ENCODE data around the gene SLC9A3.

Gene SLC9A3

DNA sequence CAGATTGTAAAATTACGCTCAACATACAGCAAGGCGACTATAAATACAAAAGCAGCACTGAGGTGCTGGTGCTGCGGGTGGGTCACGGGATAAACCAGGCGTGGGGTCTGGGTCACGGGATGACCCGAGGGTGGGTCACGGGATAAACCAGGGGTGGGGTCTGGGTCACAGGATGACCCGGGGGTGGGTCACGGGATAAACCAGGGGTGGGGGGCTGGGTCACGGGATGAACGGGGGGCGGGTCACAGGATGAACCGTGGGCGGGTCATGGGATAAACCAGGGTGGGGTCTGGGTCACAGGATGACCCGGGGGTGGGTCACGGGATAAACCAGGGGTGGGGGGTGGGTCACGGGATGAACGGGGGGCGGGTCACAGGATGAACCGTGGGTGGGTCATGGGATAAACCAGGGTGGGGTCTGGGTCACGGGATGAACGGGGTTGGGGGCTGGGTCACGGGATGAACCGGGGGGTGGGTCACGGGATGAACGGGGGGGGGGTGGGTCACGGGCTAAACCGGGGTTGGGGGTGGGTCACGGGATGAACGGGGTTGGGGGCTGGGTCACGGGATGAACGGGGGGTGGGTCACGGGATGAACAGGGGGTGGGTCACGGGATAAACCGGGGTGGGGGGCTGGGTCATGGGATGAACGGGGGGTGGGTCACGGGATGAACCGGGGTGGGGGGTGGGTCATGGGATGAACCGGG is 30.2 kb upstream of the SLC9A3 start:
- no peak for DNase-seq

DNA sequence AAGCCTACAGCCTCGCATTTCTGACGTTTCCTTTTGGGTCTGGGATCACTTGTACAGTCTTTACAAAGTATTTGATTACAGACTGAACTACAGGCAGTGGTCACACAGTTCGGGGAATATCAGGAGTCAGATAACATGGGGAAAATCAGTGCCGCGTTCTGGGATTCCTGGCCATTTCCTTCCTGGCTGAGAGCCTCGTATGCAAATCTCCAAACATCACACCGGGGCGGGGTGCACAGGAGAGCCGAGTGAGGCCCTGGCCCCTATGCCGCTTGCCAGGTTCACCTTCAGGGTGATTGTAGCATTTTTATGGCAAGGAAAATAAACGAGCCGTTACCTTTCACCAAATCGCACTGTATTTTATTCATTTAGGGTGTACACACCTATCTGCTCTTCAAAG is 29.6 kb upstream of the SLC9A3 start:
- DNase-seq: no peak

DNA sequence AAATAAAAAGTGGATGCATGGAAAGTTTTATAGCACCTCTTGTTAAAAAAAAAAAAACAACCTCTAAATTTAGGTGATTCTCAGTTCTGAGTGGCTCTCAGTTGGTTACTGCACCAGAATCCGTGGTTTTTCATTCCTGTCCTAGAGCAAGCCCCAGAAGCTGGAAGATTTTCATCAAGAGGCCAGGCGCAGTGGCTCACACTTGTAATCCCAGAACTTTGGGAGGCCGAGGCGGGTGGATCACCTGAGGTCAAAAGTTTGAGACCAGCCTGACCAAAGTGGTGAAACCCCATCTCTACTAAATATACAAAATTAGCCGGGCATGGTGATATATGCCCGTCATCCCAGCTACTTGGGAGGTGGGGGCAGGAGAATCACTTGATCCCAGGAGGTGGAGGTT is 27.2 kb upstream of the SLC9A3 start:
- no peak for DNase-seq

DNA sequence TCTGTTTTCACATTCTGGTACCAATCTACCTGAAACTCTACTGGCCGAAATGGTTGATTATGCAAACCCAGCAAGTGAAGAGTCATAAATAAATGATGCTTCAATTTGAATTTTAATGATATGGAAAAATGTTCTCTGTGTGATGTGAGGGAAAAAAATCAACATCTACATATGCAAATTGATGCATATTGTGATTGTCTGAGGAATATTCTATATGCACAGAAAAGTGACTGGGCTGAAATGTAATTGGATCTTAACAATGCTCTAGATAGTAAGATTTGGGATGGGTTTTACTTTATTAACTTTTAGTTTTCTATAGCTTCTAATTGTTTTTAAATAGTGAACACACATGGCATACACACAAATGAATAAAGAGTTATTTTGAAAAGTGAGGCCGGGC is 25.0 kb upstream of the SLC9A3 start:
- DNase-seq: no peak

DNA sequence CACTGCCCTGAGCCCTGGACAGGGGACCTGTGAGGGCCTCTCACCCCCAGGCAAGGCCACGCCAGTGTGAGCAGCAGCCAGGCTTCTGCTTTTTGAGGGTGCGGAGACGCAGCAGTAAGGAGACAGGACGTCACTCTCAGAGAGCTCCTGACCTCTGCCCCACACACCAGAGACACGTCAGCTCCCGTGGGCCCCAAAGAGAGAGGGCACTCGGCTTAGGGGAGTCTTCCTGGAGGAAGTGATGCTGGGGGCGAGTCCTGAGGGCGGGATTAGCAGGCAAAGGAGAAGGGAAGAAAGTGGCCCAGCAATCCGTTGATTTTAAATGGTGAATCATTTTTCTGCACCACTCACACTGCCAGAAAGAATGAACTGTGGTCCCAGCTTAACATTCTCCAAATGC is 24.0 kb upstream of the SLC9A3 start:
- DNase-seq: no peak

DNA sequence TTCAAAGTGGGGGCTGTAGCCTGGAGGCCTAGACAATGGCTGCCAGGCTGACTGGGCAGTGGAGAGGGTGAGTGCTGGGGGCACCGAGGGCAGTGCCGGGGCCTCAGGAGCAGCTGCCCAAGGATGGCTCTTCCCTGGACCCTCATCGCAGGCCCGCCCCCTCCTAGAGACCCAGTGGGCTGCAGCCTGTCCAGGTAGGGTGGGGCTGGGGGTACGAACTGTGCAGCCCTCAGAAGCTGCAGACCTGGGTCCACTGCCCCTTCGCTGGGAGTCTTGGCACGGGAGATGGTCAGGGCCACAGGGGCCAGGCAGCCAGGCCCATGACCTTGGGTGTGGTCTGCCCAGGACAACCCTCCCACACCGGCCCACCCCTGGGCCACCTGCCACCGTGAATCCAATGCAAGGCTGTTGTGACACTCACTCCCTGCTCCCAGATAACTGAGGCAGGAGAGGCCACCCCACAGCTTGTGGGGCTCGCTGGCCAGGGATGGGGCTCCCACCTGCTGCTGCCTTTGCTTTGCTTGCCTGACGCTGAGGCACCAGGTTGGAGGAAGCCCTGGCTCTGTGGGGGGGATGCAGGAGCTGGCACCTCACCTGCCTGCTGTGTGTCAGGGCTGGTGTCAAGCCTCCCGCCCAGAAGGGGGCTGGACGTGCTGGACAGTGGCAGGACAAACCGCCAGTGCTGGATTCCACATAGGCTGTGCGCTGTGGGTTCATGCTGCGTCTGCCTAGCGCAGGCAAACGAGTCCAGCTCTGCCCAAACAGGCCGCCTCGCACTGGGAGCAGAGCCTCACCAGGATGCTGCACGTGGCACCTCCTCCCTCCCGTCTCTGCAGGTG is 23.1 kb upstream of the SLC9A3 start:
- no peak for DNase-seq

DNA sequence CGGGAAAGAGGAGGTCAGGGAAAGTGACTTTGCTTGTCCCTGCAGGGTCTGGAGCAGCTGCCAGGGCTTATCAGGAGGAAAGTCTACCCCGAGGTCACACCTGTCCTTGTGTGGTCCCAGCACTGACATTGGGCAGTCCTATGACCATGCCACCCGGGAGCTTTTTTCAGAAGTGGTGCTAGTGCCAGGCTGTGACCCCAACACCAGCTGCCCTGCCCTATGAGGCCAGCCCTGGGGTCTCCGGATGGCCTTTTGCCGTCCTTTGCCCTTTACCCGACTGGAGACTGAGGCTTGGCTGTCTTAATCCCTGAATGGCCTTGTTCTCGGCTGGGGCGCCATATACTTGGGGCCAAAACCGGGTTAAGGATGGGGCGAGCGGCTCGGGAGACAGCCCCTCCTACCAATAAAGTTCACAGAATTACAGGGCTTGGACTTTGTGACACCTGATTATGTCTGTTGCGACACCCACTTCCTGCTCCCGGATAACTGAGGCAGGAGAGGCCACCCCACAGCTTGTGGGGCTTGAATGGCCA is 22.2 kb upstream of the SLC9A3 start:
- DNase-seq: no peak

DNA sequence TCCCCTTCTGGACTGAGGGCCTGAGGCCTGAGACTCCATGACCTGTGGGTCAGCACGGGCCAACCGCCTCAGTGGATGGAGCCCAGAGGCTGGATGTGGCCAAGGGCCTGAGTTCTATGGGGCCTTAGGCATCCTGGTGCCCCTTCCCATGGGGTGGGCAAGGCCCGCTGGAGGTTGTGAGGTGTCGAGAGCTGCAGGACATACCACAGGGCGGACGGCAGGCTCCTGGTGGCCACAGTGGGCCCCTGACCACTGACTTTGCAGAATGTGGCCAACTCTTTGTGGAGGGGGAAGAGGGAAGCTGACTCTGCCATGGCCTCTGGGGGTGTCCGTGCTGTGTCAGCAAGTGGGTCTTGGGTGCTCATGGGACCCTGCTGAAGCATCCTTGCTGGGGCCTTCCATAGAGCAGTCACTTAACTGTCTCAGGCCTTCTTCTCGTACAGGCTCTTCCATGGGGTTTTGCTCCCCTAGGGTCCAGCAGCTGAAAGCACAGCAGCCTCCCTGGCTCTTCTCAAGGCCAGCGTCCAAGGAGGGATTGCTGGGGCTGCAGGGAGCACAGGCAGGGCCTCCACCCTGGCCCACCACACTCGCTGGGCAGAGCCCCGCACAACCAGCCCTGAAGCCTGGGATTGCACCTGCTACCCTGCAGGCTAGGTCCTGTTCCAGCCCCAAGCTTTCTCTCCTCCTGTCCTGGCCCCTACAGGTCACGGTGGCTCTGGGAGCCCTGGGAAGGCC is 21.6 kb upstream of the SLC9A3 start:
- no peak for DNase-seq

DNA sequence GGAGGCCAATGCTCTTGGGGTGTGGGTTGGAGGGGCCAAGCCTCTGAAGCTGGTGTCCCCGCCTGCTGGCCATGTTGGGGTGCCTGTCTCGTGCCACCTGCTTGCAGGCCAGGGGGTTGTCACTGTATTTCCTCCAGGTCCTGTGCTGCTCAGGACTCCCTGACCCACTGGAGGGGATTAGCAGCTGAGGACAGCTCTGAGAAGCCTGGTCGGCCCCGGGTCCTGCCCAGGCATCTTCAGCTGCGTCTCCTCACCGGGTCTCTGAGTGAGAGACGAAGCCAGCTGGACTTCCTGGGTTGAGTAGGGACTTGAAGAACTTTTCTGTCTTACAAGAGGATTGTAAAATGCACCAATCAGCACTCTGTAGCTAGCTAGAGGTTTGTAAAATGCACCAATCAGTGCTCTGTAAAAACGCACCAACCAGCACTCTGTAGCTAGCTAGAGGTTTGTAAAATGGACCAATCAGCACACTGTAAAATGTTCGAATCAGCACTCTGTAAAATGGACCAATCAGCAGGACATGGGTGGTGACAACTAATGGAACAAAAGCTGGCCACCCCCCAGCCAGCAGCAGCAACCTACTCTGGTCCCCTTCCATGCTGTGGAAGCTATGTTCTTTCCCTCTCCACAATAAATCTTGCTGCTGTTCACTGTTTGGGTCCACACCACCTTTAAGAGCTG is 20.6 kb upstream of the SLC9A3 start:
- no peak for DNase-seq

DNA sequence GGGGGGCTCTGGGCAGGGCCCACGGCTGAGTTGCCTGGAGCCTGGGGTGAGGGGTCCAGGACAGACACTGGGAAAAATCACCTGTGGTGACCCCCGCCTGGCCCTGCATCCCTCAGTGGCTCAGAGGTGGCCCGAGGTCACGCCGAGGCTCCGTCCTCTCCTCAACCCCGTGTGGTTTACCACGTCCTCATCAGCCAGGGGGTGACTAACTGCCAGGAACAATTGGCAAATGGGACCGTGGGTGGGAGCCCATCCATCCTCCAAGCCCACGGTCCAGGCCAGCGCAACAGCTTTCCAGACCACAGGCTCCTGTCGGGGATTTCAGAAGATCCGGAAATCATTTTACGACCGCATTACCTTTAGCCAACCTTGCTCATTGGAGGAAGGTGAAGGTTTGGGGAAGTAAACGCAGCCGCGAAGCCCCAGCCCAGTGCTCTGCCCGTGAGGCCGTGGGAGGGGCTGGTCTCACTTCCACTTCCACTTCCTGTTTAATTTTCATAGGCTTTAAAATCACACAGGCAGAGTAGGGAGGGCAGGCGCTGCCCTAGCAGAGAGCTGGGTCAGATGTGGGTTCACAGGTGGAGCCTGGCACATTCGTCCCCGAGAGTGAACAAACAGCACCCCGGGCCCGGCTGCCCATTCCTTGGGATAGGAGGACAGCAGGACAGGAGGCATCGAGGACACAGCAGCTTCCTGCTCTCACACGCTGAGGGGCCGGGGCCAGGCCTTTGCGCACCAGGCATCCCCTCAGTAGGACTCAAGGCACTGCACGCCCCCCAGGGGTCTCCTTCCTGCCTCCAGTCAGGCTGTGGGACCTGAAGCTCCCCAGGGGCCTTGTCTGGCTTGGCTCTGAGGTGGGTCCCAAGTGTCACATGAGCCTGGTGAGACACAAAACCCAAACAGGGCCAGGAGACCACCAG is 19.8 kb upstream of the SLC9A3 start:
- DNase-seq: no peak

DNA sequence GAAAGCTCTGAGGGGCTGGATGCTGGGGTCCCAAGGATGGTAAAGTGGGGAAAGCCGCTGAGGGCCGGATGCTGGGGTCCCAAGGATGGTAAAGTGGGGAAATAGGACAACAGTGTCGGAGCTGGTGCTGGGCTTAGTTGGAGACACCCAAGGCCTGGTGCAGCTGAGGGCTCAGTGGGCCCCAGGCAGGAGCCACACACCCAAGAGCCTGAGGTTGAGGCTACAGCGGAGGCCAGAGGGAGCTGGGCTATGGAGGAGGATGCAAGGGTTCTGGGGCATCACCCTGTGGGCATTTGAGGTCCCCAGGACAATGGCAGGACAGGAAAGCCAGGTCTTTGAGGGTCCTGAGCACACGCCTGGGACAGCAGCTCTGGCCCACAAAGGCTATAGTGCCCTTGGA is 19.1 kb upstream of the SLC9A3 start:
- DNase-seq: no peak

DNA sequence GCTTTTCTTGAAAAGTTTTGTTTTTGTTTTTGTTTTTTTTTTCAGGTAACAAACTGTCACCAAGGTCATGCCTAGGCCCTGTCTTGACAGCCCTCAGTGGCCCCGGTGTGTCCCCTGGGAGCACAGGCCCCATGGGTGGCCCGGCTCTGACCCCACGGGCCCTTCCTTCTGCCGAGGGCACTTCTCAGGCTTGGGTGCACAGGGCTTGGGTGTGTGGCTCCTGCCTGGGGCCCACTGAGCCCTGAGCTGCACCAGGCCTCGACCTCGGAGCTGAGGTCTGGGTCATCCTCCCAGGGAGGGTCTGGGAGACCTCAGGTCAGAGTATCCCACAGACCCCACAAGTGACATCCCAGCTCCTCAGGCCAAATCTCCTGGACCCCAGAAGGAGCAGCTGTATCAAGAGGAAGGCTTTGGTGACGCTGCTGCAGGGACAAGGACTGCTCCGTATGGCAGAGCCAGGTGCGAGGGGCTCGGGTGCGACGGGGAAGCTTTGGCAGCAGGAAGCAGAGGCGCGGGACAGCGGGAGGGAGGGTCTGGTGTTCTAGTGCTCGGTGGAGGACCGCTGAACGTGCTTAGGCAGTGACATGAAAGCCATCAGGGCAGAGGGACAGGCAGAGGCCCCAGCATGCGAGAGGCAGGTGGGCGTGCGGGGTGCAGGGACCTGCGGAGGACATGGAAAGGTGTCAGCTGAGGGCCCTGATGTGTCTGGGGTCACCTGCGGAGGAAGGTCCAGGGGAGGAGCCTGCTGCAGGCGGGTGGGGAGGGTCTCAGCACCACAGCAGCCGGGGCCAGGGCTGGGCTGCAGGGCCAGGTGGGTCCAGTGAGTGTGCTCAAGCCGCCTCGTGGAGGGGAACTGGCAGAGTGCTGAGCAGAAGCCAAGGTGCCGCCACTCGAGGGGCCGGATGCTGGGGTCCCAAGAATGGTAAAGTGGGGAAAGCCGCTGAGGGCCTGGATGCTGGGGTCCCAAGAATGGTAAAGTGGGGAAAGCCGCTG is 18.4 kb upstream of the SLC9A3 start:
- DNase-seq: no peak

DNA sequence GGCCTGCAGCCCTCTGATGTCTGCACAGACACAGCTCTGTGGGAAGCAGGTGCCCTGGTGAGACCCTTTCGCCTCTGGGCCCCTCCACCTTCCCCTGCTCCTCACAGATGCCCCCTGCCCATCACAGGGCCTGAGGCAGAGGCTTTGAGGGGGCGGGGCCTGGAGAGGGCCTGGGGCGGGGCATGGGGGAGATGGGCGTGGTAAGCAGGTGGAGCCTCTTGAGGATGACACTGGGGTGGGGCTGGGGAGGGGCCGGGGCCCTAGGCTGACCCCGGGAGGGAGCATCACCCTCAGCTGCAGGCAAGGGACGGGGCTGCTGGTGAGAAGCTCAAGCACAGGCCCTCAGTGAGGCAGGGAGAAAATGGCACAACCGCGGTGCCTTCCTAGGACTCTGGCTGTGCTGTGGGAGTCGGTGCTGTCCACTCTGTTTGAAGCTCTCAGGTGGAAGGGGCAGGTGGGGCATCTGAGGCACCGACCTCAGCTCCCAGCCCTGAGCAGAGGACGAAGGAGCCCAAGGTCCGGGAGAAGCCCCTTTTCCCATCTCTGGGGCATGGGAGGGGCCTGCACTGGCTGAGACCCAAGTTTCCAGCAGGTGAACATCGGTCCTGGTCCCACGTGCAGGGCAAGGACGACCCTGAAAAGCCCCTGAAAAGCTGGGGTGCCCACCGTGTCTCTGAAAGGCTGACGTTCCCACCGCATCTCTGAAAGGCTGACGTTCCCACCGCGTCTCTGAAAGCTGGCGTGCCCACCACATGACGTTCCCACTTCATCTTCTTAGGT is 17.5 kb upstream of the SLC9A3 start:
- no peak for DNase-seq

DNA sequence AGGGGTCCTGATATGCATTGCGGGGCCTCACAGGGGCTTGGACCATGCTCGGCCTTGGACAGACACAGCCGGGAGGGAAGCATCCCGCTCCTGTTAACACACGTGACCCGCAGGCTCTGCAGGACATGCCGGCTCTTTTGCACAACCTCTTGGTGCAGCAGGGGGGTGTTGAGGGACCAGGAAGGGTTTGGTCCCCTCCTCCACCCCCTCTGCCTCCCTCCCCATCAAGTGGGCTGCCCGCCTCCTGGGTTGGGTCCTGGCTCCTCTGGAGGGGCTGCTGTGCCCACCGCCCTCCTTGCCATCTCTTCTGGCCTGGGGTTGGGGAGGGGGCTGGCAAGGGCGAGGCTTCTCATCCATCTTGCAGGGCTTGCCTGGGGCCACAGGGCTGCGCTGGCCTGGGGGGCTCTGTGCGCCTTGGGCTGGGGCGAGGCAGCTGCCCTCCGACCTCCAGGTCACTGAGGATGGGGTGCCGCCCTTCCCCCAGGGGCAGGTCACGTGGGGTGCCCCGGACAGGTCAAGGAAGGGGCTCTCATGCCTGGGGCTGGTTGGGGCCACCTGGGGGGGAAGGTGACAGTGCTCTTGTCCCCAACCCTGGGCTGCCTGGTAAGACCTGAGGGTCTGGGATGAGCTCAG is 16.8 kb upstream of the SLC9A3 start:
- DNase-seq: no peak

DNA sequence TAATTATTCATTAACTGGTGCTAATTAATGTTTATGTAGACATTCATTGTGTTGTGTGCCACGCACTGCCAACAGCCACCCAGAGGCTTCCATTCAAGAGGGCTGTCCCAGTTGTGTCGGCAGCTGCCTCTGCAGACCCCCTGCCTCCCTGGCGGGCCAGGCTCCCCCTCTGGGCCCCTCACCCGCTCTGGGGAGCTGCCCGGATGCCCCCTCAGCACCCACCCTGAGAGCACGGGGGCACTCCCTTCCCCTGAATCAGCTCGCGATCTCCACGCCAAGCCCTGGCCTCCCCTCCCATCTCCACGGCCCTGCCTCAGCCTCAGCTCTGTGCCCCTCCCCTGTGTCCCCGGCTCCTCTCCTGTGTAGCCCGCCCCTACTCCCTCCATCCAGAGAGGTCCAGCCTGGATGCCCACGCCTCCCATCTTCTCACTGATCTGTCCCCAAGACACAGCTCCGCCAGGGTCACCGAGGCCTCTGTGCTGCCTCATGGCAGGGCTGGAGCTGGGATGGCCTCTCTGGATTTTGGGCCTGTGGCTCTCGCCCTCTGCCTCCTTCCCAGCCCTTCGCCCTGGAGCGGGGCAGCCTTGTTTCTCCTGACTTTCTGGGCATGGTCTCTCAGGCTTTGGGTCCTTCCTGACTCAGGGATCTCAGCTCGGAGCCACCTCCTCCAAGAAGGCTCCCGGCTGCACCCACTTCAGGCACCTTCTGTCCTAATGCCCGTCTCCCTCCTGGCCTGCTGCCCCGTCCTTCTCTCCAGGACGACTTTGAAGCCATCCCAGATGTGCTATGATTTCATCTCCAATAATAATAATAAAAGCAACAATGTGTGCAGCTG is 16.0 kb upstream of the SLC9A3 start:
- no peak for DNase-seq

DNA sequence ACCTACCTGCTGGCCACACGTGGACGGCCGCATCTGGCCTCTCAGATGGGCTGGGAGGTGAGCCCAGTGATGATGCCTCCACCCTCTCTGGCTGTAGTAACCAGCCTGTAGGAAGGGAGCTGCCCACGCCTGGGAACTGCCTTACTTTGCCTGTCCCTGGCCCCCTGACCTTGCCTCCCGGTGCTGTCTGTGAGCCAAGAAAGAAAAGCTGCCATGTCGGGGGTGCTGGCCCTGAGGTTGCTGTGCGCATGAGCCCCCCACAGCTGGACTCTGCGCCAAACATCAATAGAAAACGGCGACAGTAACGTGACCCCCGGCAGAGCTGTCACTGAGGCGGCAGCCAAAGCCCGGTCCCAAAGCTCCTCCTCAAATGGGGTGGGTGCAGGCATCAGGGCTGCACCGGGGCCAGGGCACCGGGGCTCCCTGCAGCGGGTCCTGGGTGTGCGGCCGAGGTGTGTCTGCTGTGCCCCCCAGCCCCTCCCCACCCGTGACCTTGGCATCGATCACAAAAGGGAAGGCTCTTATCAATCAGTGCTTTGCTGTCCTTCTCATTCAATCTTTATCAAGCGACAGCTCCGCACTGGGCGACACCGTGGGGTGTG is 15.3 kb upstream of the SLC9A3 start:
- no peak for DNase-seq

DNA sequence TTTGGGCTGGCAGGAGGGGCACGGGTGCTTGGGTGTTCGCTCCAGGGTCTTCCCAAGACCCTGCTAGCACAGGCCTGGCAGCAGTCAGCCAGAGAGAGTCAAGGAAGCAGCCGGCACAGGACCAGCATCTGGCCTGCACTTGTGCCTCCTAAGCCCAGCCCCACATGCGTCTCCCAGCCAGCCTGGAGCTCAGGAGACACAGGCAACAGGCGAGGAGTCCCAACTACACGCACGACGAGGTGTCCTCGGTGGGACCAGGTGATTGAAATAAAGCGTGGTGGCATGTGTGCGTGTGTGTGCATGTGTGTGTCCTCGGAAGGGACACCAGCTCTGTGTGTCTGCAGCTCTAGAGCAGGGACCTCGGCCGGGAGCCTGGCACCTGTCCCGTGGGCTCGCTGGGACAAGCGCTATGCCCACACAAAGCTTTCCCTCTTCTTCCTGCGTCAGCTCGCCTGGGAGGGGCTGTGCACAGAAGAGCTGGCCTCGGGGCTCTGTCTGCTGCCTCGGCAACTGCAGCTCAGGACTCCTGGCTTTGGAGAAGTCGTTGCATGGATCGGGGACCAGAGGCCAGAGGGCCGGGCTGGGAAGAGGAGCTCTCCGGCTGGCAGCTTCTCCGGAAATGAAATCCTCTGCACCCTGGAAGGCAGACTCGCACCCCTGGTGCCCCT is 14.7 kb upstream of the SLC9A3 start:
- no peak for DNase-seq

Data from NCI-H1092 treated with DMSO at 0.1 percent for 48 hours (cell line).